ENCODE measurements around the gene BCAR3.

The BCAR3 gene

DNA sequence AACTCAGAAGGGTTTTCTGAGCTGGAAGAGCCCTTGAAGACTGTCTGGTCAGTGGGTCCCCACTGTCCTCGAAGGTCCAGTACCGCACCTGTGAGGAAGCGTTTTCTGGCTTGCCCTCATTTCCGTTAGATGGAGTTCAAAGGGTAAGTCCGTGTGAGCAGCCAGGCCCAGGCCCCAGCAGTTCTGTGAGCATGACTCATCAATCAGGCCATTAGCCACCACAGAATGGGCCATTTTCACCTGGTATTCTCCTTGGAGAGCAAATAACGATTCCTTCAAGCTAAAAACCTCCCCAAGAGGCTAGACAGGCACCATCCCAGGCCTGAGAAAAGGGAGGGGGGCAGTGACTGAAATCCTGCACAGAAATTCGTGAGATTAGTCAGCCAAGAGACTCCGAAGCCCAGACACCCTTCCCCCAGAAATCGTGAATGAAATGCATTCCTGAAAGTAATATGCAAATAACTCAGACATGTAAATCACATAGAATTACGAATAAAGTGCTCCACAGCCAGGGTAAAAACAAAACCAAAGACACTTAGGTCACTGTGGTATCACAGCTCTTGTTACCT lies 66.0 kb downstream of the BCAR3 start:
- DNase-seq (ENCODE audit: low spot score): no peak

GRCh38 chr1:93614986-93615581 lies 66.6 kb downstream of the BCAR3 start:
- DNase-seq (ENCODE audit: low spot score): no peak

DNA sequence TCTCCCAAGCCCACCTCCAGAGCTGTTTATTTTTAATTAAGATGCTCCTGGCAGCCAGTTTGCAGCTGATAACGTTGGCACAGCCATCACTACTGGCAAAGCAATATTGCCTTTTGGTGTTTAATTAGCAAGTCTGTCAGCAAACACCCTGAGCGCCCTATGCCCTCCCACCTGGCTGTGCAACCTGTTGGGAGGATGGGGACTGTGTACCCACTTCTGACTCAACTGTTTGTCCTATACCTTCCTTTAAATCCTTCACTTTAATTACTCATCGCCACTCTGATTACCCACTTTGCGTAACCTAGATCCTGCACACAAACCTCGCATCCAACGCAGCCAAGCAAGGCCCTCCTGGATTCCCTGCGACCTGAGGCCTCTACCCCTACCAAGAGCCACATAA lies 67.1 kb downstream of the BCAR3 start:
- no peak for DNase-seq (ENCODE audit: low spot score)

- DNase-seq (ENCODE audit: low spot score): peak; percentile 39
These were observed 67.7 kb downstream of the BCAR3 start for GRCh38 chr1:93613898-93614297.

- no peak for DNase-seq (ENCODE audit: low spot score)
These were observed 69.1 kb downstream of the BCAR3 start for GRCh38 chr1:93612510-93612909.

DNA sequence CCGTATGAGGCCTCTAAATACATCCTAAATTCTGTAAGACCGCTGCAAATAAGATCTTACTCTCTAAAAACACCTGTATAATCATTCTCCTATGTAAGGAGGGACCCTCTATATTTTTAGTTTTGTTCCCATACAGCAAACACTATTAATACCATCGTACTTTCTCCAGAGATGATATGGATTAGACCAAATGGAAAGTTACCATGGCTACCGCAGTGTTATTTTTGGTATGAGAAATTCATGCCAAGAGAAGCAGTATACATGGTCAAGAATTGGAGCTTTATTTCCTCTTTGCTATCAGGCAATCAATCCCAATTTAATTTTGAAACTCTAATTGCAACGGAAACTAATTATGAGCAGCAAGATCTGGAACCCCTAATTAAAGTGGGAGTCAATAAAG lies 70.0 kb downstream of the BCAR3 start:
- no peak for DNase-seq (ENCODE audit: low spot score)

- DNase-seq (ENCODE audit: low spot score): no peak
These were observed 72.1 kb downstream of the BCAR3 start for GRCh38 chr1:93609536-93609935.

DNA sequence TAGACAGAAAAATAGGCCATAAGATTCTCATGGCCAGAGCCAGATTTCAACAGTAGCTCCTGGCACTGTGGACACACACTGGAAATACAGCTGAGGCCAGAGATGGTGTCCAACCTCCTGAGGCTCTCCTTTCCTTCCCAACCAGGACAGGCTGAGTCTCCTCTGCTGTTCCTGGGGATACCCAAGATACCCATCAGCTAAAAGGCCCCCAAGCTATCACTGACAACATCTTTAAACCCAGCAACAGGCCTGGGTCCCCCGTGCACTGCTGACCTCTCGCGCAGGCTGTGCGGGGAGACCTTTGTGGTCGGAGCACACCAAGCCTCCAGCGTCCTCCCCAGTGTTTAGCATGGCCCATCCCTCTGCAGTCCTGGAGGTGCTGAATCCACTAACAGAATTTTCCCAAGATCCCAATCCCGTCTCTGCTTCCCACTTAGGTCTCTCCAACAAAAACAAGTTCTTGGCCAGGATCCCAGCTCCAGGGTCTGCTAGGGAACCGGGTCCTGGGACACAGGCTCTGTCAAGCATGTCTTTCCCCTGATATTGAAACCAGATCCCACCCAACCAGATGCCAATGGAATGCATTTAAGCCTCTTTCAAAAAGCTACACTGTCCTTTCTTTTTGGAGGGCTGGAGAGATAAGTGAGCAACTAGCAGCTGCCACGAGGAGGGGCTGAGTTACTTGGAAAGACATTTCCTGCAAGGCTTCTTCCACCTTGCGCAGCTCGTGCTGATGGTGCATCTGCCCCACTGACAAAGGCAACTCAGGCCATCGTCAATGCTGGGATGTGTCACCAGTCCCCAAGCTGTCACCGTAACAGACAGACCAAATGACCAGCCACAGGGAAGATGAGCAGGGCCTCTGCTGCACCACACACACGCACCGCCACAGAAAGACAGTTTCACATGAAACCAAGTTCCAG lies 73.2 kb downstream of the BCAR3 start:
- DNase-seq (ENCODE audit: low spot score): no peak

- no peak for DNase-seq (ENCODE audit: low spot score)
These were observed 73.8 kb downstream of the BCAR3 start for GRCh38 chr1:93607814-93608186.

DNA sequence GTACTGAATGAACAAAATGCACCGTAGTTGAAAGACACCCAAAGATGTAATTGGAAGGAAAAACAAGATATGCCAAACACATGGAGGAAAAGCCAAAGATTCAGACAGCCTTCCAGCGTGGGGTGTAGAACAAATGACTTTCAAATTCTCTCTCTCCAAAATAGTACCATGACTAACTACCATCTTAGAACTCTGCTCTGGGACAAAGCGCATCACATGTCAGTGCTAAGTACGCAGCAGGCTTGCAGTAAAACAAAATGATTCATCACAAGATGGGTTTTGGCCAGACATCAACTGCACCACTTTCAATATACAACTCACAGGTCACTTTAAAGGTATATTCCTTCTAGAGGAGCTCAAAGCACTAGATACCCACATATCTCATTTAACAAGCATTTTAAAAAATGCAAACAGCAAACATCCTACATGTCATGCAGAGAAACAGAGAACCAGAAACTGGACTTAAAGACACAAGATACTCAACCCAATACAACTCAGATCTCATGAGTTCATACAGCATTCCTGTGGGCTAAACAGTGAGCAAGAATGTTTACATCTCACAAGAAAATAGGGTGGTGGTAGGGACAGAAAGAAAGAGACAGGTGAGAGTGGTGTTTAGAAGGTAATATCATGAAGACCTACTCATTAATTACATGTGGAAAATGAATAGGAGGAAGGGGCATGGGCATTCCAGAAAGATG lies 75.7 kb downstream of the BCAR3 start:
- no peak for DNase-seq (ENCODE audit: low spot score)

DNA sequence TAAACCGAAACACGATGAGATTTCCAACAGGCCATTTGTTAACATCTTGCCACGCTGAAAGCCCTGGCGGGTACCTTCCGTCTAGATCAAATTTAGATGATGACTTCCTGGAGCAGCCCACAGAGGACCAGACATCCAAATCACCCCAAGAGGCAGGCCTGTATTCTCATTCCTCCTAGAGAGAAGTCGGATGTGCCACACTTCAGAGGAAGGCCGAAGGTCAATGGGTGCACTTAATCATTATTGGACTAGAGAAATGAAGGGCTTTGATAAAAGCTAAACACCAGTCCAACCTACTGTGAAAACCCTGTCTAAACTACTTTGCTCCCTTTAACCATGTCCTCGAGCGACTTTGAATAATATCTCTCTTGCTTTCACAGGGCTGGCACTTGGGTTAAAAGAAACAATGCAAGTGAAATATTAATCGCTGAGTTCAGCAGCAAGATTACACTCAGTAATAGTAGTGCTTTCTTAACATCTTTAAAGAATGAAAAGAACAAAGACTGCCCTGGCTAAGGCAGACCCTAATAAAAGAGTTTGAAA lies 76.5 kb downstream of the BCAR3 start:
- no peak for DNase-seq (ENCODE audit: low spot score)

DNA sequence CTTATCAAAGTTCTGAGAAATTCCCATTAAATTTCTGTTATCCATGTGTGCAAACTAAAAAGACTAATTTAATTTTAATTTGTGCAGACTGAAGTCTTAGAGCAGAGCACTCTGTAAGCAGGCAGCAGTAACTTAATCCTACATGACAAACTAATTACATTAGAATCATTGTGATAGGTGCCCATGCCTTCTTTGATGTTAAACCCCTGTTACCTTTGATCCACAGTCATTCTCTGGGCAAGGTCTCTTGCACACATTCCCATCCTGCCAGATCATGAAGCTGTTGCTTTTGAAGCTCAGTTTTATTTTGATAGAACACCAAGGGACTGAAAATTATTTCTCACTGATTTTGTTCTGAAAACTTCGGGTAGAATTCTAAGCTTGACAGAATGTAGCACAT lies 77.2 kb downstream of the BCAR3 start:
- no peak for DNase-seq (ENCODE audit: low spot score)

DNA sequence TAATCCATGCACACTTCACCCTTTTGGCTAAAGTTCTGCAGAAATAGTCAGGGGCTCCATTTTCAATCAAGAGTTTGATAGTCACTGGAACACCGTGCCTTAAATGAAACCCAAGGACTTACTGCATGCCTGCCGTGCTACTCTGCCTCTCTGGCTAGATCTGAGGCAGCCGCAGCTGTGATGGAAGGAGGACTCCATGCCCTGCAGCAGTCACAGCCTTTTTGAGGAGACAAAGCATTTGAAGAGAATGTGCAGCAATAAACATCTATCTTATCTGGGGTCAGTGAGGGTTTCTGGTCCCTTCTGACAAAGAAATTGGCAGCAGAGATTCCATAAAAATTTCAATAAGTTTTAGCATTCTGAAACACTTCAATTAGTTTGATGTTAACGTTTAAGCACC lies 78.0 kb downstream of the BCAR3 start:
- DNase-seq (ENCODE audit: low spot score): no peak

GRCh38 chr1:93603106-93603505 lies 78.5 kb downstream of the BCAR3 start:
- no peak for DNase-seq (ENCODE audit: low spot score)

DNA sequence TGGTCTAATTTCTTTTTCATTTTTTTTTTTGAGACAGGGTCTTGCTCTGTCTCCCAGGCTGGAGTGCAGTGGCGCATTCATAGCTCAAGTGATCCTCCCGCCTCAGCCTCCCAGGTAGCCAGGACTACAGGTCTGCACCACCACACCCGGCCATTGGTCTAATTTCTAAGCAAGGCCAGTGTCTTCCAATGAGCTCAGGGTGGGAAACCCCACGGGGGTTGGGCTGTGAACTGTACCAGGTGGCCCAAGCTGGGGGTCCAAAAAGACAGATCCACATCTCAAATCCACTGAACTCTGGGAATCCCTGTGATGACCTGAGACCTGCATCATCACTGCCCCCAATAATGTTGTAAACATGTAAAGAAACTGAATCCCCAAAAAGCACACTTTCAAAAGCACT lies 79.5 kb downstream of the BCAR3 start:
- no peak for DNase-seq (ENCODE audit: low spot score)

- DNase-seq (ENCODE audit: low spot score): no peak
These were observed 80.0 kb downstream of the BCAR3 start for GRCh38 chr1:93601686-93602085.

DNA sequence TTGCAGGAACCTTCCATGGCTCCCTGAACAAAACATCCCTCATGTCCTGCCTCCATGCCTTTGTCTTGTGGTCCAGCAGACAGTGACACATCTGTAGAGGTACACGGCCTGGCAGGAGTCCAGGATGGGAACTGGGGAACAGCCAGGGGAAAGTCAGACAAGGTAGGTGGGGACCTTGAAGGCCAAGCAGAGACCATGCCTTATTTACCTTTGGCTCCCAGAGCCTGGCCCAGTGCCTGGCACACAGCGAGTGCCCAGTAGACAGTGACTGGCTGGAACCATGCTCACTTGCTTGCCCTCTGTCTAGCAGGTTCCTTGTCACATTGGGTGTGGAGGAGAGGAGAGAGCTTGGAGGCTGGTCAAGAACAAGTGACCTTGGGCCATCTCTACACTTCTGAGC lies 81.0 kb downstream of the BCAR3 start:
- no peak for DNase-seq (ENCODE audit: low spot score)

GRCh38 chr1:93599479-93599878 lies 82.2 kb downstream of the BCAR3 start:
- no peak for DNase-seq (ENCODE audit: low spot score)

DNA sequence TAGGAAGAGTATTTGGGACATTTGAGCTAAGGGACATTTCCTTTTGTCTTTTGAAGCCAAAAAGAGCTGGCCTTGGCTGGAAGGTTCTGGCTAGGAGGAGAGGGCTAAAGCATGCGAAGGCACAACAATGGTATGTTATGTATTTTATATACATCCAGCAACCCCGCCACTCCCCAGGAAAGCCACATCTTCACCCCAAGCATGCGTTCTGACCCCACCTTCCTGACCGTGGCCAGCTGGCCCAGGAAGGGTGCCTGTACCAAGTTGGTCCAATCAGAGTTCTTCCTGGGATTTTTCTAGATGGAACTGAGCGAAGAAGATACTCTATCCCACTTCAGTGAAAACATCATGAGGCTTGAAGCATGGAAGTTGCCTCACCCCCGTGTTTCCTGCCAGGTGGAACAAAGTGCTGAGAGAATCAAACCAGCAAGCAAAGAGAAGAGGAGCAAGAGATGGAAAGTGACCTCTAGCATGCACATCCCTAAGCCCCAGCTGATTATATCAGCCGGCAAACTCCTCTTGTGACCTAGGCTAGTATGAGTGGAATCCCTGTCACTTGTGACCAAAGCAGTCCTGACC lies 82.7 kb downstream of the BCAR3 start:
- DNase-seq (ENCODE audit: low spot score): no peak

GRCh38 chr1:93598396-93598795 lies 83.2 kb downstream of the BCAR3 start:
- DNase-seq (ENCODE audit: low spot score): no peak

- DNase-seq (ENCODE audit: low spot score): peak; percentile 35
These were observed 83.9 kb downstream of the BCAR3 start for GRCh38 chr1:93597709-93598108.

Measured in globus pallidus (tissue), 1 donor.